SU-DHL-6 (cell line): Measurements from ENCODE around the gene C16orf95.

Experiments used
- EZH2phosphoT487 ChIP-seq: fragments of 200-600 bp; sonication (generic), shearing (Covaris generic); conservative IDR thresholded peaks from 2 replicates; pipeline ENCODE4 v1.6.1; 2018; ENCODE audit warnings: mild to moderate bottlenecking, antibody characterized with exemption, low read length, moderate library complexity, mixed read lengths
- TF ChIP-seq, protein P1 (sequence below): fragments of 200-600 bp; sonication (generic); IDR thresholded peaks from one replicate; pipeline ENCODE4 v1.5.1; 2017; ENCODE audit warnings: antibody characterized with exemption, mild to moderate bottlenecking, low read length, moderate library complexity; ENCODE audit not compliant: insufficient read depth, poor library complexity, severe bottlenecking

DNA sequence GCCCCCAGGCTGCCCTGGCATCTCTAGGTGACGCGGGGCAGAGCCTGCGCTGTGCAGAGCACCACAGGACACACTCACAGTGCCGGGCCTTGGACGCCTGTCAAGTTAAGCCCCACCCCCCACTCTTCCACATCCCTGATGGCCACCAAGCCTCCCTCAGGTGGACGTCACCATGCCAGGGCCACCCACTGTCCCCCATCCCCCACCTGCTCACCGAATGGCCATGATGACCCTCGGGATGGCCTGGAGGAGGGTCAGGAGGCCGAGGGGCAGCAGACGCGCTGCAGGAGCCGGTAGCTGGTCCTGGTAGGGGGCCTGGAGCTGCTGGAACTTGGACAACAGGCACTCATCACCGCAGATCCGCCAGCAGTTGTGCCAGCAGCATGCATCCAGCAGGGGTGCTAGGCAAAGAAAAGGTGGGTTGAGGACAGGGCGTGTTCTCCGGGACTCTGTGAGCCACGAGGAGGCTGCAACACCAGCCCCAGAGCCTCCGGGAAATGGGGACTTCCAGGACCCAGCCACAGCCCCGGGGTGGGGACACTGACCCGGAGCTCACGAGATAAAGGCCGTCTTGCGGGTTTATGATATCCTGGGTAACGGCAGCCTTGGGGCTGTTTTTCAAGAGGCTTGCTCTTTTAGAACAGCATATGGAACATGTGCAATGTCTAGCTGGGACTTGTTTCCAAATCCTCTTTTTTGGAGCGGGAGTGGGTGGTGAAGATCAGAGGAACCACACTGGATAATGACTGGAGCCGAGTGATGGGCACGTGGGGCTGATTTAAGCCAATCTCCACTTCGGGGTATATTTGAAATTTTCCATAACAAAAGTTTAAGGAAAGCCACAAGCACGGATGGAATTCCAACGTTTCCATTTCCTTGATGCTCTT lies 11.4 kb downstream of the C16orf95 start:
- TF ChIP-seq, protein P1, sequence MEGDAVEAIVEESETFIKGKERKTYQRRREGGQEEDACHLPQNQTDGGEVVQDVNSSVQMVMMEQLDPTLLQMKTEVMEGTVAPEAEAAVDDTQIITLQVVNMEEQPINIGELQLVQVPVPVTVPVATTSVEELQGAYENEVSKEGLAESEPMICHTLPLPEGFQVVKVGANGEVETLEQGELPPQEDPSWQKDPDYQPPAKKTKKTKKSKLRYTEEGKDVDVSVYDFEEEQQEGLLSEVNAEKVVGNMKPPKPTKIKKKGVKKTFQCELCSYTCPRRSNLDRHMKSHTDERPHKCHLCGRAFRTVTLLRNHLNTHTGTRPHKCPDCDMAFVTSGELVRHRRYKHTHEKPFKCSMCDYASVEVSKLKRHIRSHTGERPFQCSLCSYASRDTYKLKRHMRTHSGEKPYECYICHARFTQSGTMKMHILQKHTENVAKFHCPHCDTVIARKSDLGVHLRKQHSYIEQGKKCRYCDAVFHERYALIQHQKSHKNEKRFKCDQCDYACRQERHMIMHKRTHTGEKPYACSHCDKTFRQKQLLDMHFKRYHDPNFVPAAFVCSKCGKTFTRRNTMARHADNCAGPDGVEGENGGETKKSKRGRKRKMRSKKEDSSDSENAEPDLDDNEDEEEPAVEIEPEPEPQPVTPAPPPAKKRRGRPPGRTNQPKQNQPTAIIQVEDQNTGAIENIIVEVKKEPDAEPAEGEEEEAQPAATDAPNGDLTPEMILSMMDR, result no peak
- no peak for TF ChIP-seq EZH2phosphoT487
